Naive thymus-derived CD4-positive, alpha-beta T cell (primary cell): ENCODE data around the gene KIF26B. TPM values are rescaled to one million over a fixed set of nuclear protein-coding genes. Genes with fewer than 3 reads are reported as not detected.
"Not testable (repeated sequence)": the region's sequence is repeated elsewhere in the genome, so short reads cannot be mapped to it uniquely, and the experiment has no call there.

Source experiments
- ATAC-seq: fragments of 150-1000 bp; cut with Tn5 transposase; 2 replicates; pipeline ENCODE4 v1.10.0; 2021; ENCODE audit warnings: mild to moderate bottlenecking, moderate library complexity
- CTCF ChIA-PET: fragments of 350-600 bp; sonication (Branson Sonifier 250); formaldehyde crosslinking; loops from one replicate; lab custom pipeline; 2021; ENCODE audit warnings: antibody characterized with exemption; lab: Charles Lee
- POLR2A ChIA-PET: fragments of 350-600 bp; sonication (Branson Sonifier 250); formaldehyde crosslinking; loops from one replicate; lab custom pipeline; 2021; ENCODE audit warnings: antibody characterized with exemption, inconsistent platforms; lab: Charles Lee
- DNase-seq, 9 donors: peaks; one replicate each; pipeline versions ENCODE4 v3.0.0 to v3.0.0-alpha.2; 2020 to 2022; ENCODE audit warnings: mixed read lengths in 1 of 9
- H3K27ac ChIP-seq: one replicate; pipeline ENCODE4 v1.7.0; 2013; ENCODE audit warnings: mild to moderate bottlenecking, low read depth, low read length, moderate library complexity
- H3K27me3 ChIP-seq, 2 donors: one replicate each; pipeline ENCODE4 v1.7.0; 2013; ENCODE audit warnings: low read length in 2 of 2, mild to moderate bottlenecking in 2 of 2, moderate library complexity in 2 of 2; ENCODE audit not compliant: control insufficient read depth in 2 of 2, insufficient read depth in 2 of 2
- H3K36me3 ChIP-seq, 3 experiments: 1 replicate in 2 of 3; 2 replicates in 1 of 3; pipeline ENCODE4 v1.7.0; 2013; ENCODE audit warnings: low read length in 3 of 3, mild to moderate bottlenecking in 3 of 3, moderate library complexity in 1 of 3; ENCODE audit not compliant: insufficient read depth in 3 of 3, control insufficient read depth in 2 of 3
- H3K4me1 ChIP-seq, 2 donors: one replicate each; pipeline ENCODE4 v1.7.0; 2013; ENCODE audit warnings: low read length in 2 of 2, mild to moderate bottlenecking in 2 of 2, moderate library complexity in 1 of 2; ENCODE audit not compliant: control insufficient read depth in 2 of 2, insufficient read depth in 2 of 2
- H3K4me3 ChIP-seq: 2 replicates; pipeline ENCODE4 v1.7.0; 2013; ENCODE audit warnings: mild to moderate bottlenecking, low read length
- H3K9me3 ChIP-seq, 3 experiments: 1 replicate in 2 of 3; 2 replicates in 1 of 3; pipeline ENCODE4 v1.7.0; 2013; ENCODE audit warnings: low read length in 3 of 3; ENCODE audit not compliant: control insufficient read depth in 2 of 3
- H3K27ac Mint-ChIP-seq, 9 donors: one replicate each; pipeline ENCODE4 v1.8.0; 2020 to 2022; ENCODE audit warnings: mixed read lengths in 9 of 9, mild to moderate bottlenecking in 8 of 9, moderate library complexity in 5 of 9, inconsistent platforms in 2 of 9
- H3K27me3 Mint-ChIP-seq, 5 donors: one replicate each; pipeline ENCODE4 v1.8.0; 2021 to 2022; ENCODE audit warnings: mixed read lengths in 5 of 5, mild to moderate bottlenecking in 1 of 5
- H3K36me3 Mint-ChIP-seq, 5 donors: one replicate each; pipeline ENCODE4 v1.8.0; 2020 to 2022; ENCODE audit warnings: mixed read lengths in 5 of 5, mild to moderate bottlenecking in 3 of 5, inconsistent platforms in 1 of 5
- H3K4me1 Mint-ChIP-seq, 7 donors: one replicate each; pipeline ENCODE4 v1.8.0; 2020 to 2022; ENCODE audit warnings: mixed read lengths in 7 of 7, mild to moderate bottlenecking in 3 of 7, inconsistent platforms in 1 of 7
- H3K4me3 Mint-ChIP-seq, 10 donors: one replicate each; pipeline ENCODE4 v1.8.0; 2020 to 2022; ENCODE audit warnings: mild to moderate bottlenecking in 10 of 10, mixed read lengths in 10 of 10, moderate library complexity in 6 of 10, inconsistent platforms in 2 of 10
- H3K9me3 Mint-ChIP-seq, 11 donors: one replicate each; pipeline ENCODE4 v1.8.0; 2020 to 2022; ENCODE audit warnings: mixed read lengths in 11 of 11, mild to moderate bottlenecking in 4 of 11, inconsistent platforms in 1 of 11, moderate library complexity in 1 of 11
- intact Hi-C, 2 donors: fragments of 100-400 bp; cut with micrococcal nuclease; formaldehyde crosslinking; loops; one replicate each; pipeline ENCODE4 v1.15.1; 2023
- polyA plus RNA-seq, 2 donors: library from polyadenylated mRNA; unstranded; fragments of 300-500 nt; fragmentation: Illumina TruSeq; gene quantifications; one replicate each; pipeline ENCODE4 v1.2.3, GENCODE V29; 2021
- total RNA-seq, 6 experiments: library from RNA in 5 of 6; stranded (reverse) in 5 of 6; gene quantifications; 1 replicate in 5 of 6; 2 replicates in 1 of 6; pipeline ENCODE4 v1.2.3 and lab custom pipeline; 2021 to 2026

KIF26B gene
- total and polyA plus RNA-seq, 7 experiments from 2014 or later: 0.06 to 0.24 (median 0.21) TPM; not detected in 4

DNA sequence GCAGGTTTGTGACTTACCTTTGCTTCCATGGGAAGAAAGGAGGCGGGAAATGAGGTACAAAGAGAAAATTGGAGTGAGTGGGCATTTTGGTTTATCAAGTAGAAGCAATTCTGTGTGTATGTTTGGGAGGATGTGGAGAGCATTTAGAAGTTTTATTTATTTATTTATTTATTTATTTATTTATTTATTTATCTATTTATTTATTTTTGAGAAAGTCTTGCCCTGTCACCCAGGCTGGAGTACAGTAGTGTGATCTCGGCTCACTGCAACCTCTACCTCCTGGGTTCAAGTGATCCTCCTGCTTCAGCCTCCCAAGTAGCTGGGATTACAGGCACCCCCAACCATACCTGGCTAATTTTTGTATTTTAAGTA is 182.2 kb downstream of the KIF26B start:
- H3K9me3 ChIP-seq, ATAC-seq, H3K4me3 ChIP-seq, H3K36me3 ChIP-seq, intact Hi-C loops, H3K9me3 Mint-ChIP-seq, H3K27ac ChIP-seq, DNase-seq, H3K4me1 ChIP-seq, H3K27me3 ChIP-seq, CTCF ChIA-PET, H3K4me3 Mint-ChIP-seq, H3K27ac Mint-ChIP-seq, H3K36me3 Mint-ChIP-seq, POLR2A ChIA-PET: not testable (repeated sequence)
- Mint-ChIP-seq H3K4me1 (peaks cover 0 to 17% (median 10%) of the 10 kb centered on the region in 7 donors), H3K27me3 (peaks cover 1 to 19% (median 8%) of the 10 kb centered on the region in 5 donors)

DNA sequence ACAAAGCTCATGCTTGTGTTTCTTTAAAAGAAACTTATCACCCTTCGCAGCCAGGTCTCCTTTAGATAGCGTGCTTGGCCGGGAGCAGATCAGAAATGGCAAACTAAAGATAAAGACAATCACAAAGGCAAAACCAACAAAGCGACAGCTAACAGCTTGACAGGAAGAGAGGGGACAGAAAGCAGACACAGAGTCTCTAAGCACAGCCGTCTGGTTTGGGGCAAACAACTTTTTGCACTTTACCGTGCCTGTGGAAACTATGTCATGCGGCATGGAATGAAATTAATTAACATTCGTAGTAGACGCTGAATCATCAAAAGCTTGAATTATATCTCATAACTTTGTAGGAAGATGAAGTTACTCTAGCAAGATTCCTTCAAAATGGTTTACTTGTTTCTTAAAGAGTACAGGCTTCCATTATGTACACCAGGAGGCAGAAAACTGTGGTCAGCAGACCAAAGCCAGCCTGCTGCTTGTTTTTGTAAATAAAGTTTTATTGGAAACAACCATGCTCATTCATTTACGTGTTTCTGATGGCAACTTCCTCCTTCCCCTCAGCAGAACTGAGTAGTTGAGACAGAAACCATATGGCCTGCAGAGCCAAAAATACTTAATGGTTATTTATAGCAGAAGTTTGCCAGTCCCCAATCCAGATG is 183.2 kb downstream of the KIF26B start:
- POLR2A ChIA-PET: no interaction called here
- Mint-ChIP-seq H3K4me3 (peak overlapping the region in 5 of 10 donors; percentile 0 to 32 (median 17)), H3K36me3 (no peaks in the 10 kb centered on the region), H3K9me3 (peaks cover 0 to 2% (median 0%) of the 10 kb centered on the region in 11 donors), H3K4me1 (peaks cover 0 to 17% (median 10%) of the 10 kb centered on the region in 7 donors), H3K27me3 (peaks cover 1 to 19% (median 8%) of the 10 kb centered on the region in 5 donors), H3K27ac (peak overlapping the region in 3 of 9 donors; percentile 0 to 9 (median 1))
- DNase-seq (peak in 1 of 9 donors; percentile 14), ATAC-seq (no peak)
- Histone ChIP-seq H3K27ac (no peak overlapping the region), H3K36me3 (no peaks in the 10 kb centered on the region), H3K27me3 (no peaks in the 10 kb centered on the region), H3K4me3 (no peak overlapping the region), H3K9me3 (no peaks in the 10 kb centered on the region), H3K4me1 (no peaks in the 10 kb centered on the region)
- intact Hi-C loops: no loop called here
- CTCF ChIA-PET: no interaction called here

DNA sequence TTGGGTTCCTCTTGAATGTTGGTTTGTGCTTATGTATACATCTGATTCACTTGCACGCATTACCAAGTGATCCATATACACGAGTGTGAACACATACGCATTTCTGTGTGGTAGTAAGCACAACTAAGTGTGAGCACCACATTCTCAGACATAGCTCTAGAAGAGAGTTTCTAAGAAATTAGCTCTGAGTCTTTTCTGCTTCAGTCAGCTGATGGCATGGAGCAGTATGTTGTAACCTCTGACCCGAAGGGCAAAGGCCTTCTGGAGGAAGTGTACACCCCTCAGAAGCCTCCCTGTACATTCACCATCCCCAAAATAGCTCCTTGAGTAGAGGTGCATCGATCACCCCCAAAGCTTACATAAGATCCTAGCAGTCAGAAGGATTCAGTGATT is 183.7 kb downstream of the KIF26B start:
- H3K9me3 Mint-ChIP-seq: peaks cover 0 to 1% (median 0%) of the 10 kb centered on the region in 11 donors
- Histone ChIP-seq H3K36me3 (no peaks in the 10 kb centered on the region), H3K27me3 (no peaks in the 10 kb centered on the region), H3K4me1 (no peaks in the 10 kb centered on the region), H3K27ac (no peak overlapping the region), H3K9me3 (no peaks in the 10 kb centered on the region), H3K4me3 (no peak overlapping the region)
- no peak overlapping the region for H3K27ac Mint-ChIP-seq
- ChIA-PET POLR2A (no interaction called here), CTCF (no interaction called here)
- DNase-seq (no peak), ATAC-seq (no peak)
- peaks cover 1 to 15% (median 8%) of the 10 kb centered on the region in 5 donors for H3K27me3 Mint-ChIP-seq
- H3K4me1 Mint-ChIP-seq: peaks cover 0 to 17% (median 10%) of the 10 kb centered on the region in 7 donors
- intact Hi-C loops: no loop called here
- no peak overlapping the region for H3K4me3 Mint-ChIP-seq
- H3K36me3 Mint-ChIP-seq: no peaks in the 10 kb centered on the region

DNA sequence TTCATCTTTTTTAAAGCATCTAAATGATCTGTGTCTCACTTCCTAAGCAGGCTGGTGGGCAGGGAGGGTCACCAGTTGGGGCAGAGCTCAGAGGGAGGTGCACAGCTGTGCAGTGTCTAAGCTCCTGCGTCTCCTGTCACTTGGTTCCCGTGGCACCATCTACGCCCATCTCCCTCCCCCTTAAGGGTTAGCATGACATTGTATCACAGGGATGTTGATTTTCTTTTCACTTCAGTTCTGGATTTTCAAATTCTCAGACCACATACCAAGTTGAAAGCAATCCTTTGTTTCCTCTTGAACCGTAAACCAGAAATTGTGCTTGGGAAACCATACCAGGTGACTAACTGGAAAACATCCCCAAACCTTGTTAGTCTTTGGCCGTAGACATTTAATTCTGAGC is 187.0 kb downstream of the KIF26B start:
- POLR2A ChIA-PET: no interaction called here
- no peaks in the 10 kb centered on the region for H3K4me1 ChIP-seq
- H3K27me3 ChIP-seq: no peaks in the 10 kb centered on the region
- Mint-ChIP-seq H3K36me3 (no peaks in the 10 kb centered on the region), H3K27me3 (peaks cover 0 to 7% (median 5%) of the 10 kb centered on the region in 5 donors), H3K4me3 (no peak overlapping the region), H3K4me1 (peaks cover 0 to 11% (median 6%) of the 10 kb centered on the region in 7 donors), H3K27ac (no peak overlapping the region), H3K9me3 (peaks cover 0 to 3% (median 0%) of the 10 kb centered on the region in 11 donors)
- no peak overlapping the region for H3K27ac ChIP-seq
- no peak for DNase-seq
- ATAC-seq: no peak
- no peak overlapping the region for H3K4me3 ChIP-seq
- no peaks in the 10 kb centered on the region for H3K36me3 ChIP-seq
- CTCF ChIA-PET: no interaction called here
- no peaks in the 10 kb centered on the region for H3K9me3 ChIP-seq
- intact Hi-C loops: no loop called here

DNA sequence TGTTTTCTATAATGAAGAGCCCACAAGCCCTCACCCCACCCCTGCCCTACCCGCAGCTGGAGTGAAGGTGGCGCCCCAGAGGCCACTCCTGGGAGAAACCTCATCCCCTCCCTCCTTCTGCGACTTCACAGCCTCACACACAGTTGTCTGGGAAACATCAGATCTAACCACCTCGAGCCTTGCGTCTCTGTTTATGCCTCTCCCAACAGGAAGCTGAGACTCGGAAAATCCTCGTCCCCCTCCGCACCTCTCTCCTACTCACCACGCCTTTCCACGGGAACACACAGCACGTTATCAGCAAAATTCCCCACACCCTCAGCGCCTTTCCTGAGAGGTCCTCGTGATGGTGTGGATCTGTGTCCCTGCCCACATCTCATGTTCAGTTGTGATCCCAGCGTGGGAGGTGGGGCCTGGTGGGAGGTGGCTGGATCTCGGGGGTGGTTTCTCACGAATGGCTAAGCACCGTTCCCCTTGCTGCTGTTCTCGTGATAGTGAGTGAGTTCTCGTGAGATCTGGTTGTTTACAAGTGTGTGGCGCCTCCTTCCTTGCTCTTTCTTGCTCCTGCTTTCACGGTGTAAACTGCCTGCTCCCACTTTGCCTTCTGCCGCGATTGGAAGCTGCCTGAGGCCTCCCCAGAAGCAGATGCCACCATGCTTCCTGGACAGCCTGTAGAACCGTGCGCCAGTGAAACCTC is 190.6 kb downstream of the KIF26B start:
- intact Hi-C loops: no loop called here
- CTCF ChIA-PET: no interaction called here

DNA sequence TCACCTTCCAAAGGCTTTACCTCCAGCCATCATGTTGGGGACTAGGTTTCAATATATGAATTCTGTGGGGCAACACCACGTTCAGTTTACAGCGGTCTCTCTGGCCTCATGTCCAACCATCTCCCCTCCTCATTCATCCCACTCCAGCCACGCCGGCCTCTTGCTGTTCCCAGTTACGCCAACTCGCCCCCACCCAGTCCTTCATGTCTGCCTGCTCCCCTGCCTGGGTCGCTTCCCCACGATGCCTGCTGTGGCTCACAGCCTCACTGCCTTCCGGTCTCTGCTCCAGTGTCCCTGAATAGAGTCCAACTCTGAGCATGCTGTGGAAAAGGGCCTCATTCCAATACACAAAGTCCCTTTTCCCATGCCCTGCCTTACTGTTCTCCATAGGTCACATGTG is 193.8 kb downstream of the KIF26B start:
- no peak for DNase-seq
- ATAC-seq: no peak
- Histone ChIP-seq H3K4me3 (no peak overlapping the region), H3K36me3 (no peaks in the 10 kb centered on the region), H3K27me3 (peaks cover 0 to 5% of the 10 kb centered on the region in 2 donors), H3K4me1 (no peaks in the 10 kb centered on the region), H3K27ac (no peak overlapping the region), H3K9me3 (no peaks in the 10 kb centered on the region)
- POLR2A ChIA-PET: no interaction called here
- Mint-ChIP-seq H3K36me3 (no peaks in the 10 kb centered on the region), H3K4me1 (peaks cover 0 to 1% (median 0%) of the 10 kb centered on the region in 7 donors), H3K27me3 (peaks cover 0 to 19% (median 11%) of the 10 kb centered on the region in 5 donors), H3K27ac (no peak overlapping the region), H3K9me3 (peaks cover 0 to 3% (median 0%) of the 10 kb centered on the region in 11 donors), H3K4me3 (no peak overlapping the region)
- intact Hi-C loops: no loop called here
- CTCF ChIA-PET: no interaction called here

More for the DNA sequence above, 190.6 kb downstream of the KIF26B start:
- Mint-ChIP-seq H3K27me3 (peaks cover 0 to 12% (median 11%) of the 10 kb centered on the region in 5 donors), H3K27ac (no peak overlapping the region), H3K36me3 (no peaks in the 10 kb centered on the region), H3K4me3 (no peak overlapping the region), H3K9me3 (peaks cover 0 to 3% (median 0%) of the 10 kb centered on the region in 11 donors), H3K4me1 (peaks cover 0 to 1% (median 0%) of the 10 kb centered on the region in 7 donors)
- DNase-seq (no peak), ATAC-seq (no peak)
- POLR2A ChIA-PET: no interaction called here
- Histone ChIP-seq H3K4me1 (no peaks in the 10 kb centered on the region), H3K27ac (no peak overlapping the region), H3K27me3 (no peaks in the 10 kb centered on the region), H3K9me3 (no peaks in the 10 kb centered on the region), H3K4me3 (no peak overlapping the region), H3K36me3 (no peaks in the 10 kb centered on the region)
